A673 (cell line): ENCODE results near the gene XPO5. TPM values are rescaled to one million over a fixed set of nuclear protein-coding genes. Genes with fewer than 3 reads are reported as not detected.
A peak's percentile ranks its signal among the peaks of the same experiment; 100 is the strongest.

Source experiments
- BruUV-seq: library from RNA; stranded (reverse); fragments of 400-500 nt; replicated peaks from 2 replicates; lab custom pipeline; 2021; lab: Mats Ljungman, UMichigan
- CTCF ChIA-PET: fragments of 300-600 bp; sonication (Branson Sonifier 250); formaldehyde crosslinking; loops from one replicate; lab custom pipeline; 2022; ENCODE audit warnings: antibody characterized with exemption; lab: Charles Lee
- POLR2A ChIA-PET: fragments of 300-600 bp; sonication (Branson Sonifier 250); formaldehyde crosslinking; loops from one replicate; lab custom pipeline; 2022; ENCODE audit warnings: antibody characterized with exemption; ENCODE audit not compliant: low non-redundant PET; lab: Charles Lee
- DNase-seq: peaks from one replicate; pipeline ENCODE4 v3.0.0-alpha.2; 2015; ENCODE audit warnings: low spot score
- H3K27ac ChIP-seq: fragments of 200-600 bp; sonication (generic); 2 replicates; pipeline ENCODE4 v1.5.1; 2016; ENCODE audit warnings: mixed run types, low read depth, mild to moderate bottlenecking, mixed read lengths, antibody characterized with exemption, low read length; ENCODE audit not compliant: poor library complexity, severe bottlenecking
- H3K27me3 ChIP-seq: fragments of 200-600 bp; sonication (generic); replicated peaks from 2 replicates; pipeline ENCODE4 v1.6.1; 2017; ENCODE audit warnings: mixed run types, low read depth, mild to moderate bottlenecking, mixed read lengths, antibody characterized with exemption, low read length; ENCODE audit not compliant: insufficient read depth, poor library complexity
- H3K36me3 ChIP-seq: fragments of 200-600 bp; sonication (generic); 2 replicates; pipeline ENCODE4 v1.6.1; 2016; ENCODE audit warnings: mixed run types, mild to moderate bottlenecking, mixed read lengths, antibody characterized with exemption, low read length; ENCODE audit not compliant: insufficient read depth, poor library complexity, severe bottlenecking
- H3K4me1 ChIP-seq: fragments of 200-600 bp; sonication (generic); 2 replicates; pipeline ENCODE4 v1.6.1; 2017; ENCODE audit warnings: mixed run types, mild to moderate bottlenecking, mixed read lengths, antibody characterized with exemption, low read length; ENCODE audit not compliant: insufficient read depth, poor library complexity, severe bottlenecking
- H3K4me3 ChIP-seq: fragments of 200-600 bp; sonication (generic); 2 replicates; pipeline ENCODE4 v1.5.1; 2016; ENCODE audit warnings: low read depth, mixed run types, mild to moderate bottlenecking, mixed read lengths, low read length; ENCODE audit not compliant: poor library complexity, severe bottlenecking
- H3K9me3 ChIP-seq: fragments of 200-600 bp; sonication (generic); 2 replicates; pipeline ENCODE4 v1.6.1; 2016; ENCODE audit warnings: mixed run types, low read depth, mild to moderate bottlenecking, mixed read lengths, antibody characterized with exemption, low read length; ENCODE audit not compliant: poor library complexity, severe bottlenecking
- CTCF ChIP-seq: fragments of 300-800, 200-600 bp; sonication (generic); conservative IDR thresholded peaks from 2 replicates; pipeline ENCODE4 v1.5.1; 2017; ENCODE audit warnings: low read depth, mild to moderate bottlenecking, antibody characterized with exemption, low read length, moderate library complexity, mixed read lengths
- EZH2 ChIP-seq: fragments of 200-600 bp; sonication (generic); IDR thresholded peaks from 2 replicates; pipeline ENCODE4 v1.6.1; 2017; ENCODE audit warnings: borderline replicate concordance, low read depth, mild to moderate bottlenecking, mixed read lengths, antibody characterized with exemption, low read length; ENCODE audit not compliant: poor library complexity, severe bottlenecking
- intact Hi-C: fragments of 100-400 bp; cut with micrococcal nuclease; formaldehyde crosslinking; loops from one replicate; pipeline ENCODE4 v1.10.0; 2022; ENCODE audit not compliant: unreplicated experiment
- total RNA-seq: library from RNA; stranded (reverse); gene quantifications from 2 replicates; pipeline ENCODE4 v1.2.3, GENCODE V29; 2021

XPO5 gene
- total RNA-seq, 1 experiment from 2014 or later: 111 TPM

- intact Hi-C loops: no loop called here
- no peaks in the 10 kb centered on the region for H3K9me3 ChIP-seq
- no peaks in the 10 kb centered on the region for H3K27me3 ChIP-seq
- BruUV-seq: no TSS peak
- POLR2A ChIA-PET: no interaction called here
- no peaks in the 10 kb centered on the region for H3K4me1 ChIP-seq
- CTCF ChIA-PET: no interaction called here
- DNase-seq: no peak
- H3K4me3 ChIP-seq: no peak overlapping the region
- H3K36me3 ChIP-seq: peaks cover 99% of the 10 kb centered on the region
- no peak for TF ChIP-seq CTCF
- TF ChIP-seq EZH2: no peak
- H3K27ac ChIP-seq: no peak overlapping the region
These were observed 51.3 kb downstream of the XPO5 start for GRCh38 chr6:43524483-43524961.

GRCh38 chr6:43523284-43523683 is 52.6 kb downstream of the XPO5 start:
- CTCF ChIA-PET: no interaction called here
- BruUV-seq: no TSS peak
- Histone ChIP-seq H3K27me3 (no peaks in the 10 kb centered on the region), H3K36me3 (peaks cover 92% of the 10 kb centered on the region), H3K4me3 (no peak overlapping the region), H3K4me1 (no peaks in the 10 kb centered on the region), H3K27ac (no peak overlapping the region), H3K9me3 (no peaks in the 10 kb centered on the region)
- intact Hi-C loops: no loop called here
- TF ChIP-seq CTCF (no peak), EZH2 (no peak)
- POLR2A ChIA-PET: no interaction called here
- DNase-seq: no peak

GRCh38 chr6:43522547-43523261 is 53.1 kb downstream of the XPO5 start:
- intact Hi-C loops: no loop called here
- ChIA-PET POLR2A (interaction anchor here (0.6 kb wide), 1 partner anchor 9 kb away, joined by 5 read pairs; no protein-coding TSS in a partner anchor), CTCF (no interaction called here)
- no peak for TF ChIP-seq EZH2
- no peak overlapping the region for H3K27ac ChIP-seq
- no peak for DNase-seq
- H3K4me1 ChIP-seq: no peaks in the 10 kb centered on the region
- BruUV-seq: TSS peak; percentile 22
- peaks cover 86% of the 10 kb centered on the region for H3K36me3 ChIP-seq
- no peaks in the 10 kb centered on the region for H3K9me3 ChIP-seq
- H3K27me3 ChIP-seq: no peaks in the 10 kb centered on the region
- no peak overlapping the region for H3K4me3 ChIP-seq

GRCh38 chr6:43521836-43522235 is 54.0 kb downstream of the XPO5 start:
- no peaks in the 10 kb centered on the region for H3K4me1 ChIP-seq
- POLR2A ChIA-PET: interaction anchor here (0.6 kb wide), 1 partner anchor 9 kb away, joined by 5 read pairs; no protein-coding TSS in a partner anchor
- intact Hi-C loops: no loop called here
- DNase-seq: no peak
- H3K27ac ChIP-seq: no peak overlapping the region
- TF ChIP-seq EZH2 (no peak), CTCF (no peak)
- H3K36me3 ChIP-seq: peaks cover 77% of the 10 kb centered on the region
- no peak overlapping the region for H3K4me3 ChIP-seq
- no peaks in the 10 kb centered on the region for H3K9me3 ChIP-seq
- H3K27me3 ChIP-seq: no peaks in the 10 kb centered on the region
- no TSS peak for BruUV-seq
- CTCF ChIA-PET: no interaction called here
